Activated naive CD8-positive, alpha-beta T cell treated with anti-CD3 and anti-CD28 coated beads, Interleukin-2, amount 10 ng/mL, durations not matched to agents 7 days and 5 days (primary cell): ENCODE results near the gene KMT2E. TPM values are rescaled to one million over a fixed set of nuclear protein-coding genes. Genes with fewer than 3 reads are reported as not detected.
"Not testable (repeated sequence)": the region's sequence is repeated elsewhere in the genome, so short reads cannot be mapped to it uniquely, and the experiment has no call there.

ENCODE experiments used
- ATAC-seq: fragments of 150-1000 bp; cut with Tn5 transposase; one replicate; pipeline ENCODE4 v1.10.0; 2021; ENCODE audit warnings: low read depth, moderate library complexity
- POLR2A ChIA-PET: fragments of 350-600 bp; sonication (Branson Sonifier 250); formaldehyde crosslinking; loops from one replicate; lab custom pipeline; 2021; ENCODE audit warnings: antibody characterized with exemption; lab: Charles Lee
- DNase-seq: peaks from one replicate; pipeline ENCODE4 v3.0.0; 2021
- H3K27ac Mint-ChIP-seq: one replicate; pipeline ENCODE4 v1.8.0; 2022; ENCODE audit warnings: mild to moderate bottlenecking, mixed read lengths
- H3K27me3 Mint-ChIP-seq: one replicate; pipeline ENCODE4 v1.8.0; 2022; ENCODE audit warnings: mild to moderate bottlenecking, moderate library complexity, mixed read lengths
- H3K36me3 Mint-ChIP-seq: one replicate; pipeline ENCODE4 v1.8.0; 2021; ENCODE audit warnings: mild to moderate bottlenecking, mixed read lengths
- H3K4me1 Mint-ChIP-seq: one replicate; pipeline ENCODE4 v1.8.0; 2021; ENCODE audit warnings: mixed read lengths
- H3K4me3 Mint-ChIP-seq: one replicate; pipeline ENCODE4 v1.8.0; 2022; ENCODE audit warnings: mild to moderate bottlenecking, moderate library complexity, mixed read lengths
- H3K9me3 Mint-ChIP-seq: one replicate; pipeline ENCODE4 v1.8.0; 2021; ENCODE audit warnings: mixed read lengths
- total RNA-seq, 2 experiments: library from RNA; stranded (reverse); gene quantifications; one replicate each; pipeline ENCODE4 v1.2.3, GENCODE V29; 2021

Gene KMT2E
- total RNA-seq, 2 experiments from 2014 or later: 141 to 145 TPM

DNA sequence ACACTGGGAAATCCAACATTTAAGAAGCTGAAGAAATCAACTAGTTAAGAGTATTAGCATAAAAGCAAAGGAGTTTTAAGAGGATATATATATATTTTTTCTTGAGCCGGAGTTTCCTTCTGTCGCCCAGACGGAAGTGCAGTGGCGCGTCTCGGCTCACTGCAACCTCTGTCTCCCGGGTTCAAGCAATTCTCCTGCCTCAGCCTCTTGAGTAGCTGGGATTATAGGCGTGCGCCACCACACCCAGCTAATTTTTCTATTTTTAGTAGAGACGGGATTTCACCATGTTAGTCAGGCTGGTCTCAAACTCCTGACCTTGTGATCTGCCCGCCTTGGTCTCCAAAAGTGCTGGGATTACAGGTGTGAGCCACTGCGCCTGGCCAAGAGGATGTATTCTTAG lies 8.5 kb upstream of the KMT2E start:
- peaks cover 32% of the 10 kb centered on the region for H3K36me3 Mint-ChIP-seq
- peaks cover 64% of the 10 kb centered on the region for H3K4me1 Mint-ChIP-seq
- not testable (repeated sequence) for H3K9me3 Mint-ChIP-seq, DNase-seq, H3K27me3 Mint-ChIP-seq, ATAC-seq, H3K4me3 Mint-ChIP-seq
- H3K27ac Mint-ChIP-seq: peak overlapping the region; percentile 28
- POLR2A ChIA-PET: interaction anchor here (3.0 kb wide), 1 partner anchor 22 kb away, joined by 18 read pairs; no protein-coding TSS in a partner anchor

- no peak for DNase-seq
- peak; percentile 25 for ATAC-seq
- POLR2A ChIA-PET: interaction anchor here (0.7 to 3.0 kb wide), 5 partner anchors 9 to 66 kb away, joined by 3 to 18 read pairs (median 4); no protein-coding TSS in a partner anchor
- H3K27me3 Mint-ChIP-seq: no peaks in the 10 kb centered on the region
- H3K4me3 Mint-ChIP-seq: peak overlapping the region; percentile 10
- peaks cover 57% of the 10 kb centered on the region for H3K4me1 Mint-ChIP-seq
- peaks cover 31% of the 10 kb centered on the region for H3K36me3 Mint-ChIP-seq
- no peaks in the 10 kb centered on the region for H3K9me3 Mint-ChIP-seq
- no peak overlapping the region for H3K27ac Mint-ChIP-seq
These were observed 7.5 kb upstream of the KMT2E start for GRCh38 chr7:105006367-105007136.

GRCh38 chr7:105007298-105007697 lies 6.7 kb upstream of the KMT2E start:
- H3K27ac Mint-ChIP-seq: no peak overlapping the region
- H3K4me1 Mint-ChIP-seq: peaks cover 53% of the 10 kb centered on the region
- POLR2A ChIA-PET: interaction anchor here (0.6 to 3.0 kb wide), 6 partner anchors 9 to 514 kb away, joined by 3 to 18 read pairs (median 5); no protein-coding TSS in a partner anchor
- H3K4me3 Mint-ChIP-seq: peak overlapping the region; percentile 10
- H3K36me3 Mint-ChIP-seq: peaks cover 29% of the 10 kb centered on the region
- no peaks in the 10 kb centered on the region for H3K9me3 Mint-ChIP-seq
- ATAC-seq: no peak
- DNase-seq: no peak
- H3K27me3 Mint-ChIP-seq: no peaks in the 10 kb centered on the region

GRCh38 chr7:105009667-105010503 lies 4.1 kb upstream of the KMT2E start:
- ATAC-seq: no peak
- peaks cover 36% of the 10 kb centered on the region for H3K4me1 Mint-ChIP-seq
- peak overlapping the region; percentile 100 for H3K27ac Mint-ChIP-seq
- peak overlapping the region; percentile 94 for H3K4me3 Mint-ChIP-seq
- no peak for DNase-seq
- H3K27me3 Mint-ChIP-seq: no peaks in the 10 kb centered on the region
- POLR2A ChIA-PET: interaction anchor here (0.7 to 10.6 kb wide), 4 partner anchors 8 to 66 kb away, joined by 3 to 213 read pairs (median 74); no protein-coding TSS in a partner anchor
- peaks cover 39% of the 10 kb centered on the region for H3K36me3 Mint-ChIP-seq
- H3K9me3 Mint-ChIP-seq: no peaks in the 10 kb centered on the region

DNA sequence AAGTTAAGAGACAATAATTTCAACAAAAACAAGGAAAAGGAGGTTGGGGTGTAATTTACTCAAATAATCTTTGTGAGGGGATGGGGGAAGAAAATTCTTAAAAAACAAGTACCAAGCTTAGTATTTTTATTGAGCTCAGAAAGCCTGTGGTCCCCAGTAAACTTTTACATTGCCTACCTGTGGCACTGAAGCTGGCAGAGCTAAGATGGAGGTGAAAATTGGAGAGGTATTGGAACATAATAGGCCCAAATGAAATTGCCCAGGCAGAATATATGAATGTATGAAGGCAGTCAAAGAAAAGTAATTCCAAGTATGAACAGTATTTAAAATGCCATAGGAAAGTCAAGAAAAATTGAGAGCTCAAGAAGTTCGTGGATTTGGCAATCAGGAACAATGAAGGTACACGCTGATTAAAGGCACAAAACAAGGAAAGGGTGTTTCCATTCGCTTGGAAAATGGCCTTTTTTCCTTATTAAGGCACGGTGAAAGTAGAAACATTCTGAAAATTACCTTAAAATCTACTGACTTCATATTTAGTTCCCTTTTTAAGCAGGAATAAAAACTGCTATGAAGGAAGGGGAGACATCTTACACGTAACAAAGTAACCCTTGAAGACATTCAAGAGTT lies 3.4 kb upstream of the KMT2E start:
- Mint-ChIP-seq H3K36me3 (peaks cover 41% of the 10 kb centered on the region), H3K9me3 (no peaks in the 10 kb centered on the region), H3K4me3 (peak overlapping the region; percentile 94), H3K27me3 (no peaks in the 10 kb centered on the region), H3K27ac (peak overlapping the region; percentile 100), H3K4me1 (peaks cover 33% of the 10 kb centered on the region)
- DNase-seq (no peak), ATAC-seq (no peak)
- POLR2A ChIA-PET: interaction anchor here (0.7 to 10.6 kb wide), 3 partner anchors 7 to 66 kb away, joined by 4 to 213 read pairs (median 143); no protein-coding TSS in a partner anchor

DNA sequence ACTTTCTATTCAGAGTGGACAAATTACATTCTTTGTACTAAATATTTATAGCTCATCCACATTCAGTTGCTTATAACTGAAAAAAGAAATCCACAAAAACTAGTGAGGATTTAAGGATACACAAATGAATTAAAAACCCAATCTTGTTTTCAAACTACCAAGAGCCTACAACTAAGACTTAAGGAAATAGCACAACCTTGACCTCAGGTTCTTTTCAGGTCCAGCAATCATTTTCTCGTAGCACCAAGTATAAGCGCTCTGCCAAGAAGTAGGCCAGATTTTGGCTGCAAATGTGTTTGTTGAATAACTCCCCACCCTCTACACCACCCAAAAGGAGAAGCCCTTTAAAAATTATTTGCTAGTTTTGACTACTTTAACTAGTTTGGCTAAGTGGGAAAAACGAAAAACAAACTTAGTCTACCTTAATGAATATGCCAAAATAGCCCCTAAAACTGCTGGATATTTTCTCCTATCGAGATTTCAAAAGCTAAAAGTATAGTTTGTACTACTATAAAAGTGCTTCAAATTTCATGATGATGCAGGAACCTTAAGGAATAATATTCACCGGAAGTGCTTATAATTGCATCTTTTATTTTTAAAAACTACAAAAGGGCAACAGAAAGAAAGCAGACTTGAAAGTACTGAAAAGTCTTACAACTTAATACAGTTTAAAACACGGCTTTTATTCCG lies 2.7 kb upstream of the KMT2E start:
- no peak for DNase-seq
- POLR2A ChIA-PET: interaction anchor here (1.0 to 10.6 kb wide), 4 partner anchors 28 to 67 kb away, joined by 3 to 213 read pairs (median 73); no protein-coding TSS in a partner anchor
- peaks cover 45% of the 10 kb centered on the region for H3K36me3 Mint-ChIP-seq
- no peak for ATAC-seq
- H3K4me3 Mint-ChIP-seq: peak overlapping the region; percentile 94
- H3K9me3 Mint-ChIP-seq: no peaks in the 10 kb centered on the region
- H3K27ac Mint-ChIP-seq: peak overlapping the region; percentile 100
- H3K4me1 Mint-ChIP-seq: peaks cover 32% of the 10 kb centered on the region
- no peaks in the 10 kb centered on the region for H3K27me3 Mint-ChIP-seq

DNA sequence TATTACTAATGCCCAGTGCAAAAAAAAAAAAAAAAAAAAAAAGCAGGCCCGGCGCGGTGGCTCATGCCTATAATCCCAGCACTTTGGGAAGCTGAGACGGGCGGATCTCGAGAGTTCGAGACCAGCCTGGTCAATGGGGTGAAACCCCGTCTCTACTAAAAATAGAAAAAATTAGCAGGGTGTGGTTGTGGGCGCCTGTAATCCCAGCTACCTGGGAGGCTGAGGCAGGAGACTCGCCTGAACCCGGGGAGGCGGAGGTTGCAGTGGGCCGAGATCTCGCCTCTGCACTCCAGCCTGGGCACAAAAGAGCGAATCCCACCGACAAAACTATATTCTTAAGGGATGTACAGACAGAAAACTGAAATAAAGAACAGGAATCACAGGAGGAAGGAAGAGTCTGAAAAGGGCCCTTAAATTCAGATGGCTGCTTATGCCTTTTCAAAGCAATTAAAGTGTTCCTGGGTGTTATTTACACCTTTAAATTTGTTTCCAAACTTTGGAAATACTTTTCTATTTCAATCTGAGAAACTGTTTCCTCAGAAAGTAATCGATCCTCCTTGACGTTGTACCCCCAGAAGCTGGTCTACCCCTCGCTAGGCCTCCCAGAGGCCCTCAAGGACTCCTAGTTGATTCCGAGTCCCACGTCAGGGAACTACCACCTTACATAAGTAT lies 2.0 kb upstream of the KMT2E start:
- peak; percentile 57 for DNase-seq
- peaks cover 49% of the 10 kb centered on the region for H3K36me3 Mint-ChIP-seq
- peaks cover 29% of the 10 kb centered on the region for H3K4me1 Mint-ChIP-seq
- H3K27ac Mint-ChIP-seq: peak overlapping the region; percentile 100
- no peaks in the 10 kb centered on the region for H3K27me3 Mint-ChIP-seq
- POLR2A ChIA-PET: interaction anchor here (0.8 to 10.6 kb wide), 6 partner anchors 29 to 1100 kb away, joined by 3 to 213 read pairs (median 3); partner anchors contain the start of gene SYPL1
- peak overlapping the region; percentile 94 for H3K4me3 Mint-ChIP-seq
- ATAC-seq: no peak
- no peaks in the 10 kb centered on the region for H3K9me3 Mint-ChIP-seq

DNA sequence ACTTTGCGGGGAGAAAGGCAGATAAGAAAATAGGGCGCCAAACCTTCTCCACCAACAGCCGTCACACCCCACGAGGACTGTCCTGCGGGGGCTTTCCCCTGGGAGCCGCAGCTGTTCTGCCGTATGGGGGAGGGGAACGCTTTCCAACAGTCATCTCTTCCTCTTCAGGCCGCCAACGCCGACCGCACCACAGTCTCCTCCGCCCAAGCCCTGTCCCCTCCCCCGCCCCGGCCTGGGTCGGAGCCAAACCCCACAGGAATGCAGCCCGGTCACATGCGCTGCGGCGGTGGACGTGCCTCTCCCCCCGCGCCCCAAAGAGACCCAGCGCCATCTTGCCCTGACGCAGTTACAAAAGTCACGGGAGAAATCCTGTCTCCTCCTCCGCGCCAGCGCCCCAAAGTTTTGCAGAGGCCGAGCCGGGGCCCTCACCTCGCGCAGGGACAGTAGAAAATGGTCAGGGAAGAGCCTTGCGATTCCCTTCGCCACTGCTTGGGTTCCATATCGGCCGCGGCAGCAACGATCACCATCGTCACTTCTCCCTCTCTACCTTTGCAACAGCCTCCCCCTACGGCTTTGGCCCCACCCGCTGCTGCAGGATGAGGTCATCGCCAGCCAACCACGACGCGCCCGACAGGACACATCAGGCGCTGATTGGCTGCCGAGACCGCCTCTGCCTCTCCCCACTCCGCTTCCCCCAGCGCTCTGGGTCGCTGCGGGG lies 1.3 kb upstream of the KMT2E start:
- Mint-ChIP-seq H3K9me3 (no peaks in the 10 kb centered on the region), H3K4me1 (peaks cover 31% of the 10 kb centered on the region), H3K4me3 (peak overlapping the region; percentile 94), H3K27me3 (no peaks in the 10 kb centered on the region), H3K27ac (peak overlapping the region; percentile 100), H3K36me3 (peaks cover 49% of the 10 kb centered on the region)
- DNase-seq: peak; percentile 99
- peak; percentile 76 for ATAC-seq
- POLR2A ChIA-PET: interaction anchor here (0.8 to 10.6 kb wide), 19 partner anchors 9 to 1669 kb away, joined by 3 to 213 read pairs (median 3); partner anchors contain the start of genes RINT1 and SYPL1

- peak overlapping the region; percentile 100 for H3K27ac Mint-ChIP-seq
- H3K4me1 Mint-ChIP-seq: peaks cover 30% of the 10 kb centered on the region
- ATAC-seq (peak; percentile 60), DNase-seq (peak; percentile 88)
- H3K9me3 Mint-ChIP-seq: no peaks in the 10 kb centered on the region
- peak overlapping the region; percentile 94 for H3K4me3 Mint-ChIP-seq
- POLR2A ChIA-PET: interaction anchor here (0.8 to 10.6 kb wide), 16 partner anchors 10 to 1670 kb away, joined by 3 to 213 read pairs (median 4); partner anchors contain the start of gene RINT1
- no peaks in the 10 kb centered on the region for H3K27me3 Mint-ChIP-seq
- peaks cover 46% of the 10 kb centered on the region for H3K36me3 Mint-ChIP-seq
These were observed 687 bp upstream of the KMT2E start for GRCh38 chr7:105013221-105013815.

DNA sequence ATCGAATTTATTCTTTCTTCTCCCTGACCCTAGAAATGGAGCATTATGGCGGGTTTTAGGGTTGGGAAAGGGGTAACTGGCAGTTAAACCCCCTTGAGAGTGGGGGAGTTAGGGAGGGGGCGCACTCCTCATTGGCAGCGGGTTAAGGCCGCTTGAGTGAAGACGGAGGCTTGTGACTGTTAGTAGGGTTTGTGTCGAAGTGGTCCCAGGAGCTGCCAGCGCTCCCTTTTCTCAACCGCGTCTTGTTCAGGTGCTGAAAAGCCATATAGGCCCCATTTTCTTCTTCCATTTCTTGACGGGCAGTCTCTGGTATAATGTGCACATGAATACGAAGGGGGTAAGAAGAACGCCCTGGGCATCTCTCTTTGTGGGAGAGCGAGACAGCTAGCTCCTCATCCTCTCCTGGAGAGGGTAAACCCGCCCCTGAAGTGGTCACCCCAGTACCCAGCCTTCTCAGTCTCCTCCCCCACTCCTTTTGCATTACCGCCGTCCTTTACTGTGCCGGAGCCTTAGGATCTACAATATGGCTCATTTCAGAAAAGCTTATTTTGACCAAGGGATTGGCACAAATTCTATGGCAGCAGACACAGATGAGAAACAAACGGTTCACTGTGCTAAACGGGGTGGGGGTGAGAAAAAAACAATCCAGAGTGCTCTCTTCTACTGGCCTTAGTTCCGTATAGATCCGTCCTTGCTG lies 836 bp downstream of the KMT2E start:
- Mint-ChIP-seq H3K4me1 (peaks cover 22% of the 10 kb centered on the region), H3K27ac (peak overlapping the region; percentile 100), H3K4me3 (peak overlapping the region; percentile 94), H3K9me3 (no peaks in the 10 kb centered on the region), H3K36me3 (peaks cover 40% of the 10 kb centered on the region), H3K27me3 (no peaks in the 10 kb centered on the region)
- DNase-seq: peak; percentile 57
- POLR2A ChIA-PET: interaction anchor here (0.6 to 10.6 kb wide), 13 partner anchors 8 to 517 kb away, joined by 3 to 213 read pairs (median 5); partner anchors contain the start of gene RINT1
- ATAC-seq: peak; percentile 7
